Natural killer cell (primary cell): ENCODE measurements around the gene UGT1A6. TPM values are rescaled to one million over a fixed set of nuclear protein-coding genes. Genes with fewer than 3 reads are reported as not detected.

ENCODE experiments used
- ATAC-seq, 3 donors: fragments of 150-1000 bp in 2 of 3; fragments of 200-7000 bp in 1 of 3; cut with Tn5 transposase; 1 replicate in 1 of 3; 2 replicates in 2 of 3; pipeline ENCODE4 v1.10.0; 2021; ENCODE audit warnings: mild to moderate bottlenecking in 2 of 3, moderate library complexity in 2 of 3
- DNase-seq, 2 donors: peaks; one replicate each; pipeline versions ENCODE4 v3.0.0 to v3.0.0-alpha.2; 2013 to 2021; ENCODE audit warnings: mixed read lengths in 1 of 2
- H3K27ac ChIP-seq: one replicate; pipeline ENCODE4 v1.5.1; 2013; ENCODE audit warnings: mild to moderate bottlenecking, low read length
- H3K27me3 ChIP-seq: one replicate; pipeline ENCODE4 v1.6.1; 2013; ENCODE audit warnings: low read length; ENCODE audit not compliant: control insufficient read depth, insufficient read depth
- H3K36me3 ChIP-seq: one replicate; pipeline ENCODE4 v1.6.1; 2013; ENCODE audit warnings: low read length; ENCODE audit not compliant: control insufficient read depth, insufficient read depth
- H3K4me1 ChIP-seq: one replicate; pipeline ENCODE4 v1.6.1; 2013; ENCODE audit warnings: low read length; ENCODE audit not compliant: control insufficient read depth, insufficient read depth
- H3K4me3 ChIP-seq: one replicate; pipeline ENCODE4 v1.5.1; 2013; ENCODE audit warnings: low read length
- H3K9me3 ChIP-seq: one replicate; pipeline ENCODE4 v1.6.1; 2013; ENCODE audit warnings: low read length; ENCODE audit not compliant: control insufficient read depth, insufficient read depth
- H3K27ac Mint-ChIP-seq, 2 donors: one replicate each; pipeline ENCODE4 v1.8.0; 2022; ENCODE audit warnings: mild to moderate bottlenecking in 2 of 2, mixed read lengths in 2 of 2, moderate library complexity in 1 of 2
- H3K27me3 Mint-ChIP-seq, 2 donors: one replicate each; pipeline ENCODE4 v1.8.0; 2022; ENCODE audit warnings: low read depth in 2 of 2, mixed read lengths in 2 of 2
- H3K36me3 Mint-ChIP-seq: one replicate; pipeline ENCODE4 v1.8.0; 2022; ENCODE audit warnings: mixed read lengths
- H3K4me1 Mint-ChIP-seq, 2 donors: one replicate each; pipeline ENCODE4 v1.8.0; 2022; ENCODE audit warnings: mixed read lengths in 2 of 2
- H3K4me3 Mint-ChIP-seq: one replicate; pipeline ENCODE4 v1.8.0; 2022; ENCODE audit warnings: mild to moderate bottlenecking, moderate library complexity, mixed read lengths
- H3K9me3 Mint-ChIP-seq, 2 donors: one replicate each; pipeline ENCODE4 v1.8.0; 2022; ENCODE audit warnings: mixed read lengths in 2 of 2
- CTCF ChIP-seq: fragments of 200-600 bp; IDR thresholded peaks from one replicate; pipeline ENCODE4 v1.8.0; 2022; ENCODE audit warnings: antibody characterized with exemption
- WGBS: methylation state at CpG from one replicate; pipeline ENCODE4 v1.1.7; 2013; ENCODE audit warnings: missing lambda C conversion rate; ENCODE audit not compliant: insufficient coverage; 5-methylcytosine and 5-hydroxymethylcytosine counted together
- intact Hi-C: fragments of 100-400 bp; cut with micrococcal nuclease; formaldehyde crosslinking; loops from one replicate; pipeline ENCODE4 v1.14.2; 2022
- total RNA-seq, 4 donors: library from RNA; stranded (reverse); fragments of 120-200 nt in 1 of 4; gene quantifications; one replicate each; pipeline versions ENCODE4 v1.2.3 to v1.2.4, GENCODE V29; 2013 to 2022

Gene UGT1A6
- total RNA-seq, 3 donors from 2014 or later (not counting 1 experiment from before 2014, with no cell fraction given): not detected

- no peak for DNase-seq
- Mint-ChIP-seq H3K4me3 (no peak within 1 kb of the TSS), H3K27me3 (peaks cover 24 to 45% of the 10 kb centered on the region in 2 donors), H3K27ac (no peak within 1 kb of the TSS), H3K9me3 (no peaks in the 10 kb centered on the region), H3K36me3 (no peaks in the 10 kb centered on the region), H3K4me1 (no peaks in the 10 kb centered on the region)
- WGBS: 82% methylated on average over 14 of the region's 14 CpGs
- H3K9me3 ChIP-seq: no peaks in the 10 kb centered on the region
- H3K4me3 ChIP-seq: no peak within 1 kb of the TSS
- no peaks in the 10 kb centered on the region for H3K4me1 ChIP-seq
- H3K27me3 ChIP-seq: no peaks in the 10 kb centered on the region
- intact Hi-C loops: loop anchor here (5.0 kb wide), 1 partner anchor 860 kb away; no protein-coding TSS in a partner anchor
- no peak for ATAC-seq
- H3K27ac ChIP-seq: no peak within 1 kb of the TSS
- no peaks in the 10 kb centered on the region for H3K36me3 ChIP-seq
- no peak for TF ChIP-seq CTCF
Measured at GRCh38 chr2:233712611-233713261, 20.0 kb downstream of the UGT1A6 start, which contains the start of gene UGT1A5. TSS of gene UGT1A5 (plus strand) at chr2:233712907. CDS start at chr2:233712992, 85 bp downstream.

GRCh38 chr2:233713262-233713615 is 20.5 kb downstream of the UGT1A6 start:
- TF ChIP-seq CTCF: no peak
- H3K36me3 Mint-ChIP-seq: no peaks in the 10 kb centered on the region
- no peaks in the 10 kb centered on the region for H3K27me3 ChIP-seq
- H3K4me1 ChIP-seq: no peaks in the 10 kb centered on the region
- intact Hi-C loops: loop anchor here (5.0 kb wide), 1 partner anchor 861 kb away; no protein-coding TSS in a partner anchor
- H3K27ac ChIP-seq: no peak overlapping the region
- no peak overlapping the region for H3K4me3 ChIP-seq
- ATAC-seq (no peak), DNase-seq (no peak)
- H3K9me3 ChIP-seq: no peaks in the 10 kb centered on the region
- no peaks in the 10 kb centered on the region for H3K9me3 Mint-ChIP-seq
- H3K4me1 Mint-ChIP-seq: no peaks in the 10 kb centered on the region
- WGBS: 67% methylated on average over 7 of the region's 7 CpGs
- H3K27ac Mint-ChIP-seq: no peak overlapping the region
- H3K27me3 Mint-ChIP-seq: peaks cover 21 to 45% of the 10 kb centered on the region in 2 donors
- no peak overlapping the region for H3K4me3 Mint-ChIP-seq
- H3K36me3 ChIP-seq: no peaks in the 10 kb centered on the region

GRCh38 chr2:233714121-233714520 is 21.4 kb downstream of the UGT1A6 start:
- no peak for TF ChIP-seq CTCF
- Mint-ChIP-seq H3K36me3 (no peaks in the 10 kb centered on the region), H3K9me3 (no peaks in the 10 kb centered on the region), H3K27ac (no peak overlapping the region), H3K4me1 (no peaks in the 10 kb centered on the region), H3K27me3 (peaks cover 16 to 45% of the 10 kb centered on the region in 2 donors), H3K4me3 (no peak overlapping the region)
- Histone ChIP-seq H3K27ac (no peak overlapping the region), H3K9me3 (no peaks in the 10 kb centered on the region), H3K27me3 (no peaks in the 10 kb centered on the region), H3K36me3 (no peaks in the 10 kb centered on the region), H3K4me1 (no peaks in the 10 kb centered on the region), H3K4me3 (no peak overlapping the region)
- no peak for ATAC-seq
- intact Hi-C loops: loop anchor here (5.0 kb wide), 1 partner anchor 862 kb away; no protein-coding TSS in a partner anchor
- 50% methylated on average over 2 of the region's 2 CpGs for WGBS
- DNase-seq: no peak

GRCh38 chr2:233718552-233718951 is 25.9 kb downstream of the UGT1A6 start, which contains the start of gene UGT1A4:
TSS of gene UGT1A4 (plus strand) at chr2:233718736. CDS start at chr2:233718821, 85 bp downstream.
- Histone ChIP-seq H3K27me3 (no peaks in the 10 kb centered on the region), H3K27ac (no peak within 1 kb of the TSS), H3K4me3 (no peak within 1 kb of the TSS), H3K36me3 (no peaks in the 10 kb centered on the region), H3K4me1 (no peaks in the 10 kb centered on the region), H3K9me3 (no peaks in the 10 kb centered on the region)
- H3K4me3 Mint-ChIP-seq: no peak within 1 kb of the TSS
- intact Hi-C loops: no loop called here
- H3K9me3 Mint-ChIP-seq: no peaks in the 10 kb centered on the region
- whole genome bisulfite sequencing: 92% methylated on average over 7 of the region's 7 CpGs
- TF ChIP-seq CTCF: no peak
- no peak for ATAC-seq
- no peaks in the 10 kb centered on the region for H3K4me1 Mint-ChIP-seq
- no peak for DNase-seq
- H3K27ac Mint-ChIP-seq: no peak within 1 kb of the TSS
- no peaks in the 10 kb centered on the region for H3K36me3 Mint-ChIP-seq
- peaks cover 9 to 27% of the 10 kb centered on the region in 2 donors for H3K27me3 Mint-ChIP-seq
